H9 (cell line): Measurements from ENCODE around the gene DPF1. TPM values are rescaled to one million over a fixed set of nuclear protein-coding genes. Genes with fewer than 3 reads are reported as not detected.

Experiments
- DNase-seq: peaks from one replicate; pipeline ENCODE4 v3.0.0-alpha.2; 2017
- H2AFZ ChIP-seq: one replicate; pipeline ENCODE4 v1.6.1; 2013; ENCODE audit warnings: mild to moderate bottlenecking, low read length, control low read depth, moderate library complexity
- H2AK5ac ChIP-seq: 2 replicates; pipeline ENCODE4 v1.6.1; 2013; ENCODE audit warnings: low read length, control low read depth, mixed read lengths; ENCODE audit not compliant: insufficient read length
- H2BK120ac ChIP-seq: one replicate; pipeline ENCODE4 v1.6.1; 2013; ENCODE audit warnings: low read depth, mild to moderate bottlenecking, low read length, control low read depth, inconsistent platforms; ENCODE audit not compliant: poor library complexity, severe bottlenecking
- H2BK12ac ChIP-seq: 2 replicates; pipeline ENCODE4 v1.6.1; 2013; ENCODE audit warnings: low read length, control low read depth, mixed read lengths, low read depth; ENCODE audit not compliant: insufficient read length
- H2BK15ac ChIP-seq: 2 replicates; pipeline ENCODE4 v1.6.1; 2013; ENCODE audit warnings: low read depth, low read length, control low read depth
- H2BK20ac ChIP-seq: one replicate; pipeline ENCODE4 v1.6.1; 2013; ENCODE audit warnings: low read depth, mild to moderate bottlenecking, low read length, control low read depth, inconsistent platforms; ENCODE audit not compliant: poor library complexity, severe bottlenecking
- H2BK5ac ChIP-seq: 2 replicates; pipeline ENCODE4 v1.6.1; 2013; ENCODE audit warnings: low read length, control low read depth, mixed read lengths; ENCODE audit not compliant: insufficient read length
- H3K14ac ChIP-seq: 2 replicates; pipeline ENCODE4 v1.6.1; 2013; ENCODE audit warnings: low read length, control low read depth; ENCODE audit not compliant: insufficient read depth
- H3K18ac ChIP-seq: 2 replicates; pipeline ENCODE4 v1.6.1; 2013; ENCODE audit warnings: low read depth, mild to moderate bottlenecking, mixed read lengths, low read length, control low read depth; ENCODE audit not compliant: insufficient read length
- H3K23ac ChIP-seq: 2 replicates; pipeline ENCODE4 v1.6.1; 2013; ENCODE audit warnings: low read length, control low read depth, mixed read lengths, low read depth; ENCODE audit not compliant: insufficient read length
- H3K23me2 ChIP-seq: 2 replicates; pipeline ENCODE4 v1.6.1; 2013; ENCODE audit warnings: low read depth, mild to moderate bottlenecking, mixed read lengths, low read length, control low read depth; ENCODE audit not compliant: insufficient read length, poor library complexity, severe bottlenecking
- H3K27ac ChIP-seq: 2 replicates; pipeline ENCODE4 v1.5.1; 2013; ENCODE audit warnings: low read length, control low read depth, mixed read lengths, low read depth; ENCODE audit not compliant: insufficient read length
- H3K27me3 ChIP-seq: 2 replicates; pipeline ENCODE4 v1.6.1; 2013; ENCODE audit warnings: low read length, control low read depth, inconsistent platforms; ENCODE audit not compliant: insufficient read depth
- H3K4ac ChIP-seq: 2 replicates; pipeline ENCODE4 v1.6.1; 2013; ENCODE audit warnings: low read depth, mild to moderate bottlenecking, control low read depth, inconsistent platforms, low read length, moderate library complexity
- H3K4me1 ChIP-seq: 2 replicates; pipeline ENCODE4 v1.6.1; 2013; ENCODE audit warnings: low read length, control low read depth, inconsistent platforms; ENCODE audit not compliant: insufficient read depth
- H3K4me2 ChIP-seq: 2 replicates; pipeline ENCODE4 v1.6.1; 2013; ENCODE audit warnings: low read length, control low read depth, mixed read lengths; ENCODE audit not compliant: insufficient read length, insufficient read depth
- H3K56ac ChIP-seq: 2 replicates; pipeline ENCODE4 v1.6.1; 2013; ENCODE audit warnings: low read depth, mild to moderate bottlenecking, mixed read lengths, low read length, control low read depth; ENCODE audit not compliant: insufficient read length
- H3K79me1 ChIP-seq: 2 replicates; pipeline ENCODE4 v1.6.1; 2013; ENCODE audit warnings: low read depth, mild to moderate bottlenecking, moderate library complexity, low read length, control low read depth, inconsistent platforms; ENCODE audit not compliant: insufficient read depth, poor library complexity, severe bottlenecking
- H3K79me2 ChIP-seq: 2 replicates; pipeline ENCODE4 v1.6.1; 2013; ENCODE audit warnings: low read length, control low read depth, inconsistent platforms; ENCODE audit not compliant: insufficient read depth
- H3K9ac ChIP-seq: 2 replicates; pipeline ENCODE4 v1.6.1; 2013; ENCODE audit warnings: low read length, control low read depth, mixed read lengths; ENCODE audit not compliant: insufficient read length; ENCODE audit errors: extremely low read depth
- H3K9me3 ChIP-seq: one replicate; pipeline ENCODE4 v1.6.1; 2013; ENCODE audit warnings: low read depth, low read length, inconsistent platforms; ENCODE audit not compliant: control insufficient read depth
- H3T11ph ChIP-seq: one replicate; pipeline ENCODE4 v1.6.1; 2013; ENCODE audit warnings: mild to moderate bottlenecking, low read length, control low read depth, inconsistent platforms
- H4K20me1 ChIP-seq: one replicate; pipeline ENCODE4 v1.6.1; 2013; ENCODE audit not compliant: control insufficient read depth, insufficient read length, insufficient read depth
- H4K5ac ChIP-seq: 2 replicates; pipeline ENCODE4 v1.6.1; 2013; ENCODE audit warnings: low read depth, mild to moderate bottlenecking, mixed read lengths, low read length, control low read depth; ENCODE audit not compliant: insufficient read length
- H4K8ac ChIP-seq: replicated peaks from 2 replicates; pipeline ENCODE4 v1.6.1; 2013; ENCODE audit warnings: low read length, control low read depth, mixed read lengths, low read depth; ENCODE audit not compliant: insufficient read length
- H4K91ac ChIP-seq: 2 replicates; pipeline ENCODE4 v1.6.1; 2013; ENCODE audit warnings: low read depth, mild to moderate bottlenecking, moderate library complexity, mixed read lengths, low read length, control low read depth; ENCODE audit not compliant: insufficient read length
- H3K27ac Mint-ChIP-seq, 3 experiments: 2 replicates in 2 of 3; 3 replicates in 1 of 3; pipeline ENCODE4 v1.8.0; 2020 to 2021; ENCODE audit warnings: mixed read lengths in 3 of 3, mild to moderate bottlenecking in 1 of 3, moderate library complexity in 1 of 3
- H3K27me3 Mint-ChIP-seq: 2 replicates; pipeline ENCODE4 v1.8.0; 2021; ENCODE audit warnings: low read depth, mild to moderate bottlenecking, moderate library complexity, mixed read lengths
- H3K36me3 Mint-ChIP-seq, 3 experiments: 2 replicates in 2 of 3; 3 replicates in 1 of 3; pipeline ENCODE4 v1.8.0; 2020 to 2021; ENCODE audit warnings: low read depth in 3 of 3, mixed read lengths in 3 of 3; ENCODE audit not compliant: insufficient read depth in 1 of 3
- H3K4me1 Mint-ChIP-seq, 2 experiments: 2 replicates each; pipeline ENCODE4 v1.8.0; 2020; ENCODE audit warnings: mixed read lengths in 2 of 2
- H3K4me3 Mint-ChIP-seq, 2 experiments: 2 replicates in 1 of 2; 3 replicates in 1 of 2; pipeline ENCODE4 v1.8.0; 2020 to 2021; ENCODE audit warnings: mild to moderate bottlenecking in 2 of 2, mixed read lengths in 2 of 2, moderate library complexity in 1 of 2
- H3K9me3 Mint-ChIP-seq, 2 experiments: 2 replicates in 1 of 2; 3 replicates in 1 of 2; pipeline ENCODE4 v1.8.0; 2020; ENCODE audit warnings: mild to moderate bottlenecking in 2 of 2, mixed read lengths in 2 of 2, moderate library complexity in 1 of 2
- WGBS: extraction: QIAGEN DNeasy Blood & Tissue Kit; methylation state at CpG from one replicate; pipeline ENCODE4 v1.1.7; 2013; ENCODE audit warnings: missing lambda C conversion rate, low lambda C conversion rate, mixed read lengths; ENCODE audit not compliant: insufficient read length; ENCODE audit errors: extremely low coverage; 5-methylcytosine and 5-hydroxymethylcytosine counted together
- total RNA-seq: library from RNA; stranded (reverse); gene quantifications from 2 replicates; pipeline ENCODE4 v1.2.1, GENCODE V29; 2021
- TF ChIP-seq, protein P1 (sequence below): fragments of 200-600 bp; sonication (generic); conservative IDR thresholded peaks from 3 replicates; pipeline ENCODE4 v1.8.0; 2021; ENCODE audit warnings: antibody characterized with exemption, mild to moderate bottlenecking

DPF1 gene
- total RNA-seq, 1 experiment from 2014 or later = 12.0 TPM

DNA sequence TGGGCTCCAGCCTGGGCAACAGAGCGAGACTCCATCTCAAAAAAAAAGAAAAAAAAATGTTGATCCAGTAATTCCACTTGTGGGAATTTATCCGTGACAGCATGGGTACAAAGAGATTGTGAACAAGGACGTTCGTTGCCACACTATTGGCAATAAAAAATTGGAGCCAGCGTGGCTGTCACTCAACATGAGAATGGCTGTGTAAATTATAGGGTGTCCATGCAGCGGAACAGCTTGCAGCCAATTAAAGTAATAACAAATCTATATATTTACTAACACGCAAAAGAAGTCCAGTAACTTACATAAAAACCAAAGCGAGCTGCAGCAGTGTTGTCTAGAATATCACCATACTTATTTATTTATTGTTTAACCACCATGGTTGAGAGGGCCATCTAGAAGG lies 19.3 kb downstream of the DPF1 start:
- H3K9ac ChIP-seq = no peak overlapping the region
- no peaks in the 10 kb centered on the region for H4K20me1 ChIP-seq
- H3T11ph ChIP-seq = no peak overlapping the region
- no peaks in the 10 kb centered on the region for H3K79me1 ChIP-seq
- H3K4ac ChIP-seq = no peak overlapping the region
- H2BK120ac ChIP-seq = no peak overlapping the region
- no peak overlapping the region for H4K8ac ChIP-seq
- no peak overlapping the region for H3K18ac ChIP-seq
- no peak overlapping the region for H3K4me3 Mint-ChIP-seq
- no peaks in the 10 kb centered on the region for H3K9me3 Mint-ChIP-seq
- H3K27me3 Mint-ChIP-seq = peaks cover 17% of the 10 kb centered on the region
- no peak for DNase-seq
- no peak overlapping the region; a peak in 1 of 7 replicates for H3K27ac Mint-ChIP-seq
- no peak overlapping the region for H3K23ac ChIP-seq
- no peak overlapping the region for H3K27ac ChIP-seq
- TF ChIP-seq, protein P1, sequence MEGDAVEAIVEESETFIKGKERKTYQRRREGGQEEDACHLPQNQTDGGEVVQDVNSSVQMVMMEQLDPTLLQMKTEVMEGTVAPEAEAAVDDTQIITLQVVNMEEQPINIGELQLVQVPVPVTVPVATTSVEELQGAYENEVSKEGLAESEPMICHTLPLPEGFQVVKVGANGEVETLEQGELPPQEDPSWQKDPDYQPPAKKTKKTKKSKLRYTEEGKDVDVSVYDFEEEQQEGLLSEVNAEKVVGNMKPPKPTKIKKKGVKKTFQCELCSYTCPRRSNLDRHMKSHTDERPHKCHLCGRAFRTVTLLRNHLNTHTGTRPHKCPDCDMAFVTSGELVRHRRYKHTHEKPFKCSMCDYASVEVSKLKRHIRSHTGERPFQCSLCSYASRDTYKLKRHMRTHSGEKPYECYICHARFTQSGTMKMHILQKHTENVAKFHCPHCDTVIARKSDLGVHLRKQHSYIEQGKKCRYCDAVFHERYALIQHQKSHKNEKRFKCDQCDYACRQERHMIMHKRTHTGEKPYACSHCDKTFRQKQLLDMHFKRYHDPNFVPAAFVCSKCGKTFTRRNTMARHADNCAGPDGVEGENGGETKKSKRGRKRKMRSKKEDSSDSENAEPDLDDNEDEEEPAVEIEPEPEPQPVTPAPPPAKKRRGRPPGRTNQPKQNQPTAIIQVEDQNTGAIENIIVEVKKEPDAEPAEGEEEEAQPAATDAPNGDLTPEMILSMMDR = no peak
- H4K91ac ChIP-seq = no peak overlapping the region
- H2AFZ ChIP-seq = no peak overlapping the region
- H3K9me3 ChIP-seq = no peaks in the 10 kb centered on the region
- peaks cover 8% of the 10 kb centered on the region for H3K23me2 ChIP-seq
- H2BK15ac ChIP-seq = no peak overlapping the region
- H2BK12ac ChIP-seq = no peak overlapping the region
- H3K27me3 ChIP-seq = no peaks in the 10 kb centered on the region
- no peak overlapping the region for H2BK5ac ChIP-seq
- no peak overlapping the region for H3K56ac ChIP-seq
- no peak overlapping the region for H2AK5ac ChIP-seq
- peaks cover 0 to 26% (median 25%) of the 10 kb centered on the region in 3 experiments; a peak in 5 of 7 replicates for H3K36me3 Mint-ChIP-seq
- H3K4me2 ChIP-seq = no peak overlapping the region
- no peak overlapping the region for H4K5ac ChIP-seq
- peaks cover 9 to 30% of the 10 kb centered on the region in 2 experiments for H3K4me1 Mint-ChIP-seq
- WGBS = no CpG with 5 or more reads among the region's 8 CpGs
- H2BK20ac ChIP-seq = no peak overlapping the region
- H3K4me1 ChIP-seq = no peaks in the 10 kb centered on the region
- H3K79me2 ChIP-seq = no peaks in the 10 kb centered on the region
- H3K14ac ChIP-seq = no peak overlapping the region
